AG10803 (cell line): ENCODE data around the gene DOK6.

ENCODE experiments used
- DNase-seq: peaks from one replicate; pipeline ENCODE4 v3.0.0; 2010; ENCODE audit warnings: low read depth
- H3K4me3 ChIP-seq: 2 replicates; pipeline ENCODE4 v1.5.1; 2011; ENCODE audit warnings: mild to moderate bottlenecking, low read length, control low read depth
- TF ChIP-seq, protein P1 (sequence below): conservative IDR thresholded peaks from 2 replicates; pipeline ENCODE4 v1.5.1; 2011; ENCODE audit warnings: mild to moderate bottlenecking, low read length, control low read depth, inconsistent platforms

DOK6 gene

DNA sequence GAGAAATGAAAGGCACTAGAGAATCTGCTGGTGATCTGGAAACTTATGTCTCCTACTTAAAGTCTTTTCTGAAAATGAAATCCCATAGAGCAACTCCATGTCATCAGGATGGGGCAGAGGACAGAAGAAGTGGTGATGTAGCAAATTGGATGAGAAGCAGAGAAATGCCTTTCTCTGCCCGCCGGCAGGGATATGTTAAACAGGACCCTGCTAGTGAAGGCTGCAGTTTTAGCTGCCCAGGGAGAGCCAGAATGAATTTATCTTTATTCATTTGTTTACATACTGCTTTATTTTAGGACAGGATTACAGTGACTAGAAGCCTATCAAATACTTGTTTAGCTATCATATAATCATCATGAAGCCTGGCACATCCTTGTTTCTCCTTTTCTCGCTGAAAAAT is 247.0 kb downstream of the DOK6 start:
- H3K4me3 ChIP-seq, result no peak overlapping the region
- TF ChIP-seq, protein P1, sequence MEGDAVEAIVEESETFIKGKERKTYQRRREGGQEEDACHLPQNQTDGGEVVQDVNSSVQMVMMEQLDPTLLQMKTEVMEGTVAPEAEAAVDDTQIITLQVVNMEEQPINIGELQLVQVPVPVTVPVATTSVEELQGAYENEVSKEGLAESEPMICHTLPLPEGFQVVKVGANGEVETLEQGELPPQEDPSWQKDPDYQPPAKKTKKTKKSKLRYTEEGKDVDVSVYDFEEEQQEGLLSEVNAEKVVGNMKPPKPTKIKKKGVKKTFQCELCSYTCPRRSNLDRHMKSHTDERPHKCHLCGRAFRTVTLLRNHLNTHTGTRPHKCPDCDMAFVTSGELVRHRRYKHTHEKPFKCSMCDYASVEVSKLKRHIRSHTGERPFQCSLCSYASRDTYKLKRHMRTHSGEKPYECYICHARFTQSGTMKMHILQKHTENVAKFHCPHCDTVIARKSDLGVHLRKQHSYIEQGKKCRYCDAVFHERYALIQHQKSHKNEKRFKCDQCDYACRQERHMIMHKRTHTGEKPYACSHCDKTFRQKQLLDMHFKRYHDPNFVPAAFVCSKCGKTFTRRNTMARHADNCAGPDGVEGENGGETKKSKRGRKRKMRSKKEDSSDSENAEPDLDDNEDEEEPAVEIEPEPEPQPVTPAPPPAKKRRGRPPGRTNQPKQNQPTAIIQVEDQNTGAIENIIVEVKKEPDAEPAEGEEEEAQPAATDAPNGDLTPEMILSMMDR, result no peak
- DNase-seq, result no peak

DNA sequence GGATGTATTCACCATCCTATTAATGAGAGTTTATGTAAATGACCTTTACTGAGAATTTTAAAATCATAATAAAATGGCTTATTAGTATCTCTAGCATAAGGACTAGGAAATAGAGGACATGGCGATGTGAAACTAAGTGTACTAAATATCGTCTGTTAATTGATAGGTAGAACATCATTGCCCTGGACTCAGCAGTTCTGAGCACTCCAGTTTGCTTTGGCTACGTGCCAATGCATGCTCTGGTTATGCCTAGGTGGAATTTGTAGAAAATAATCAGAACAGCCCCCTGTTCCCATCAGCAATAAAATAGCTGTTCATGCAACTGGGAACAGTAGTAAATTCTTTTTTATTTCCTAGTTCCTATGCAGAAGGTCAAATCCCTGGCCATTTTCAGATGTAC is 247.8 kb downstream of the DOK6 start:
- no peak overlapping the region for H3K4me3 ChIP-seq
- TF ChIP-seq, protein P1, result no peak
- no peak for DNase-seq

DNA sequence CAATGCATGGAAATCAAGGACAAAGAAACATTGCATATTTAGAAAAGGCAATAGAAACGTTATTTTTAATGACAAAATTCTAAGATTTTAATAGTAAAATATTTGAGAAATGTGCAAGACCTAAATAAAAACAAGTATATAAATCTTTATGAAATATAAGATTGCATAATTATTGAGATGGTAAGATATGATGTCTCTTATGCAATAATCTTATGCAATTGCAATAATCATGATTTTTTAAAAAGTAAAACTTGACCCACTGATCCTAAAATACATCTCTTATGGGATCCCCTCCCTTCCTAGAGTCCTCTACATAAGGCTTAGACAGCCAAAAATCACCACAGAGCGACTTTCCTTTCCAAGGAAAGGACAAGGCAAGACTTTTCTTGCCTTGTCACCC is 249.0 kb downstream of the DOK6 start:
- no peak overlapping the region for H3K4me3 ChIP-seq
- TF ChIP-seq, protein P1, result no peak

DNA sequence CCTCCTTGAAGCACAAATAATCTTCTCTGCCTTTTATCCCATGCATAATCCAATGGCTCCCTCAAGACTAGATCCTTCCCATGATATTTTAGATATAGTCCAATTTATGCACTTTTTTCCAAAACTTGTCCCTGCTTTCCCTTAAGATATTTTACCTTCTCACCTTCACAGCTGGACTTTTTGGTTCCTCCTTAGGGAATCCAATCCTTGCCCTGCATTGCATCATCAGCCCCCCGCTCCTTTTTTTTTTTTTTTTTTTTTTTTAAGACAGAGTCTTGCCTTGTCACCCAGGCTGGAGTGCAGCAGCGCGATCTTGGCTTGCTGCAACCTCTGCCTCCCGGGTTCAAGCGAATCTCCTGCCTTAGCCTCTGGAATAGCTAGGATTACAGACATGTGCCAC is 250.6 kb downstream of the DOK6 start:
- DNase-seq, result no peak
- TF ChIP-seq, protein P1, result no peak
- no peak overlapping the region for H3K4me3 ChIP-seq

More for the DNA sequence above, 249.0 kb downstream of the DOK6 start:
- no peak for DNase-seq

DNA sequence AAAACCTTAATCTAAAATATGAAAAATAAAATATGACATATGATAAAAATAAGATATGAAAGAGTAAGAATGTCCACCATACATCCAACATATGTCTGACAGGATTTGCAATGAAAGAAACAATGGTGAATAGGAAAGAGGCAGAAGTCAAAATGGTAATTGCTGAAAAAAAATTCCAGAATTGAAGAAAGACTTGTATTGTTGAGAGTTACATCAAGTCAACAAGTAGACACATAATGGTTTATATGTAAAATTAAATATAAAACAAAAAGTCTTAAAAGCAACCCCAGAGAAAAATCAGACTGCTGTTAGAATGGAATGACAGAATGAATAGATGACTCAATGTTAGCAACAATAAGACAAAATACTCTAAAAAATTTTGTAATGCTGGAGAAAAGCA is 255.1 kb downstream of the DOK6 start:
- no peak overlapping the region for H3K4me3 ChIP-seq
- TF ChIP-seq, protein P1, result no peak
- no peak for DNase-seq

DNA sequence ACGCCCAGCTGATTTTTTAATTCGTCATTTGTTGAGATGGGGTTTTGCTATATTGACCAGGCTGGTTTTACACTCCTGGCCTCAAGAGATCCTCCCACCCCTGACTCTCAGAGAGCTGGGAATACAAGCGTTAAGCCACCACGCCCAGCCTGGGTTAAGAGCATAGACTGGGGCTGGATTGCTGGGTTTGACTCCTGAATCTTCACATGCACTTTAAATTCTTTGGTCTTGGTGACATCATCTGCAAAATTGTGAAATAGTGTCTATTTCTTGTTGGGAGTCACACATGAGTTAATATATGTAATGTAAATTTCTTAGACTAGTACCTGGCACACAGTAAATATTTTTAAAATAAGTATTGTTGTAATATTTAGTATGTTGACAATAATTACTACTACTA is 257.4 kb downstream of the DOK6 start:
- TF ChIP-seq, protein P1, result no peak
- DNase-seq, result peak; percentile 3
- no peak overlapping the region for H3K4me3 ChIP-seq

DNA sequence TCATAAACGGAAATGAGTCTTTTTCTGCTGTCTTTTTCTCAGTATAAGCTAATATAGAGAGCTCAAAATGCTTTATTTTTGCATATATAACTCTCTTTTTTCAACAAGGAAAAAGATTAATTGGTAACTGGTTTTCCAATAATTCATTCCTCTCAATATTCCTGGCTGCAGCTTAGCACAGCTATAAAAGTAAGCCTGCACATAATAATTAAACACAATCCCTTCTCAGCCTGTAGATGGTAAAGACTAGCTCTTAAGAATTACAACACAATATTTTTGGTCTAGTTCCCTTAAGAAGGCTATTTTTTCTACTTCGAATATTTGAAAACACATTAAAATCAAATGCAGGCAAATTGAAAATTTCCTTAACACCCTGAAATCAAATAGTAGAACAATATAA is 258.0 kb downstream of the DOK6 start:
- no peak for DNase-seq
- no peak overlapping the region for H3K4me3 ChIP-seq
- TF ChIP-seq, protein P1, result no peak
